SU-DHL-6 (cell line): ENCODE data around the gene ULBP2.

Source experiments
- H2AFZ ChIP-seq: fragments of 200-600 bp; sonication (generic); 2 replicates; pipeline ENCODE4 v1.6.1; 2014; ENCODE audit warnings: low read depth, mild to moderate bottlenecking, moderate library complexity, mixed read lengths, antibody characterized with exemption, low read length; ENCODE audit not compliant: severe bottlenecking
- H3F3A ChIP-seq: fragments of 200-600 bp; shearing (Covaris generic); 2 replicates; pipeline ENCODE4 v1.6.0; 2016; ENCODE audit warnings: antibody characterized with exemption, mild to moderate bottlenecking; ENCODE audit not compliant: insufficient read depth
- H3K27ac ChIP-seq: fragments of 200-600 bp; sonication (generic); 2 replicates; pipeline ENCODE4 v1.5.1; 2016; ENCODE audit warnings: low read depth, mild to moderate bottlenecking, low read length, moderate library complexity, mixed read lengths
- H3K27me3 ChIP-seq: fragments of 200-600 bp; sonication (generic), shearing (Covaris generic); 2 replicates; pipeline ENCODE4 v1.6.0; 2014; ENCODE audit warnings: mild to moderate bottlenecking, low read length
- H3K36me3 ChIP-seq: fragments of 200-600 bp; sonication (generic); 2 replicates; pipeline ENCODE4 v1.6.1; 2014; ENCODE audit warnings: mild to moderate bottlenecking, low read length, mixed read lengths
- H3K4me2 ChIP-seq: fragments of 300-600, 200-600 bp; shearing (Covaris generic), sonication (generic); 2 replicates; pipeline ENCODE4 v1.6.0; 2014; ENCODE audit warnings: low read length, low read depth, mild to moderate bottlenecking; ENCODE audit not compliant: poor library complexity, severe bottlenecking
- H3K4me3 ChIP-seq: fragments of 200-600 bp; sonication (generic); 2 replicates; pipeline ENCODE4 v1.5.1; 2014; ENCODE audit warnings: antibody characterized with exemption, low read length, mild to moderate bottlenecking, mixed read lengths; ENCODE audit not compliant: insufficient read depth, poor library complexity, severe bottlenecking
- H3K79me2 ChIP-seq: fragments of 200-600 bp; sonication (generic); 2 replicates; pipeline ENCODE4 v1.6.1; 2014; ENCODE audit warnings: mild to moderate bottlenecking, low read length, moderate library complexity; ENCODE audit not compliant: insufficient read depth
- H3K9ac ChIP-seq: fragments of 200-600 bp; sonication (generic); 2 replicates; pipeline ENCODE4 v1.7.0; 2014; ENCODE audit warnings: mild to moderate bottlenecking, low read length
- H3K9me2 ChIP-seq: fragments of 200-600 bp; sonication (generic); replicated peaks from 2 replicates; pipeline ENCODE4 v1.6.1; 2014; ENCODE audit warnings: low read length; ENCODE audit not compliant: insufficient read depth
- H3K9me3 ChIP-seq: fragments of 200-600 bp; sonication (generic); 2 replicates; pipeline ENCODE4 v1.6.1; 2014; ENCODE audit warnings: low read length, mixed read lengths; ENCODE audit not compliant: insufficient read depth
- H4K20me1 ChIP-seq: fragments of 200-600 bp; sonication (generic); 2 replicates; pipeline ENCODE4 v1.6.1; 2014; ENCODE audit warnings: low read depth, mild to moderate bottlenecking, antibody characterized with exemption, low read length, moderate library complexity, mixed read lengths
- CTCF ChIP-seq: fragments of 200-600 bp; sonication (generic); IDR thresholded peaks from one replicate; pipeline ENCODE4 v1.5.1; 2017; ENCODE audit warnings: antibody characterized with exemption, mild to moderate bottlenecking, low read length, moderate library complexity; ENCODE audit not compliant: insufficient read depth, poor library complexity, severe bottlenecking
- EZH2phosphoT487 ChIP-seq: fragments of 200-600 bp; sonication (generic), shearing (Covaris generic); conservative IDR thresholded peaks from 2 replicates; pipeline ENCODE4 v1.6.1; 2018; ENCODE audit warnings: mild to moderate bottlenecking, antibody characterized with exemption, low read length, moderate library complexity, mixed read lengths

Gene ULBP2

GRCh38 chr6:149898966-149899365 is 42.8 kb upstream of the ULBP2 start:
- H4K20me1 ChIP-seq, result no peaks in the 10 kb centered on the region

GRCh38 chr6:149899486-149899885 is 42.3 kb upstream of the ULBP2 start:
- Histone ChIP-seq H3K27me3 (no peaks in the 10 kb centered on the region), H3K36me3 (no peaks in the 10 kb centered on the region), H2AFZ (no peak overlapping the region), H3K4me2 (no peak overlapping the region), H3F3A (no peaks in the 10 kb centered on the region), H3K9ac (no peak overlapping the region), H3K27ac (no peak overlapping the region), H3K9me2 (no peaks in the 10 kb centered on the region), H3K9me3 (no peaks in the 10 kb centered on the region), H4K20me1 (no peaks in the 10 kb centered on the region), H3K79me2 (no peaks in the 10 kb centered on the region), H3K4me3 (no peak overlapping the region)
- TF ChIP-seq CTCF (no peak), EZH2phosphoT487 (no peak)

More at GRCh38 chr6:149898966-149899365, 42.8 kb upstream of the ULBP2 start:
- Histone ChIP-seq H2AFZ (no peak overlapping the region), H3K9me2 (no peaks in the 10 kb centered on the region), H3K9ac (no peak overlapping the region), H3F3A (no peaks in the 10 kb centered on the region), H3K27ac (no peak overlapping the region), H3K79me2 (no peaks in the 10 kb centered on the region), H3K27me3 (no peaks in the 10 kb centered on the region), H3K4me3 (no peak overlapping the region), H3K9me3 (no peaks in the 10 kb centered on the region), H3K4me2 (no peak overlapping the region), H3K36me3 (no peaks in the 10 kb centered on the region)
- TF ChIP-seq EZH2phosphoT487 (no peak), CTCF (no peak)

GRCh38 chr6:149899926-149900619 is 41.7 kb upstream of the ULBP2 start:
- H2AFZ ChIP-seq, result no peak overlapping the region
- no peaks in the 10 kb centered on the region for H3K79me2 ChIP-seq
- H3K9ac ChIP-seq, result no peak overlapping the region
- no peak overlapping the region for H3K4me3 ChIP-seq
- no peaks in the 10 kb centered on the region for H4K20me1 ChIP-seq
- TF ChIP-seq CTCF, result no peak
- no peak for TF ChIP-seq EZH2phosphoT487
- H3K27me3 ChIP-seq, result no peaks in the 10 kb centered on the region
- H3K27ac ChIP-seq, result no peak overlapping the region
- H3F3A ChIP-seq, result no peaks in the 10 kb centered on the region
- H3K9me2 ChIP-seq, result no peaks in the 10 kb centered on the region
- H3K9me3 ChIP-seq, result no peaks in the 10 kb centered on the region
- no peak overlapping the region for H3K4me2 ChIP-seq
- H3K36me3 ChIP-seq, result no peaks in the 10 kb centered on the region
